ENCODE measurements around the gene PAIP2. TPM values are rescaled to one million over a fixed set of nuclear protein-coding genes. Genes with fewer than 3 reads are reported as not detected.

PAIP2 gene
- total RNA-seq, 1 experiment from 2014 or later, result 81.2 TPM

DNA sequence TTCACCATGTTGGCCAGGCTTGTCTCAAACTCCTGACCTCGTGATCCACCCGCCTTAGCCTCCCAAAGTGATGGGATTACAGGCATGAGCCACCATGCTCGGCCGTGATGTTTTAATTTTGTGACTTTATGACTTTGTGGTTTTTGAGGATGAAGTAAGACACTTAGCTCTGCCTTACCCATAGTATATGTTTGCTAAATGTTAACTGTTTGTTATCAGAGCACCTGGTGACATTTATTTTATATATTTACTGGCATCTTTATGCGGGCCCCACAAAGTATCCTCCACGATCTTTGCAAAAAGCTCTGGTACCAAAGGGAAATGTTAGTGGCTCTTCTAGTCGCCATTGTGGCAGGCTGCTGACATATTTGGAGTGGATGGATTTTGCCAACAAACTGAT is 34.7 kb downstream of the PAIP2 start:
- Mint-ChIP-seq H3K9me3 (ENCODE audit: low read depth, unreplicated experiment) (no peaks in the 10 kb centered on the region), H3K36me3 (ENCODE audit: insufficient read depth, unreplicated experiment) (peaks cover 20% of the 10 kb centered on the region), H3K4me1 (ENCODE audit: low read depth, unreplicated experiment) (peaks cover 13% of the 10 kb centered on the region), H3K27ac (ENCODE audit: unreplicated experiment) (no peak overlapping the region), H3K4me3 (ENCODE audit: low read depth, unreplicated experiment) (no peak overlapping the region), H3K27me3 (ENCODE audit: unreplicated experiment) (no peaks in the 10 kb centered on the region)
- no TSS peak for BruUV-seq (replicated peaks)
- CTCF ChIA-PET, result interaction anchor here (0.6 kb wide), 1 partner anchor 666 kb away, joined by 4 read pairs; no protein-coding TSS in a partner anchor
- no peak for TF ChIP-seq CTCF (IDR thresholded peaks at IDR 0.05; ENCODE audit: unreplicated experiment)
- DNase-seq, result no peak
- intact Hi-C loops (cut with micrococcal nuclease; ENCODE audit: unreplicated experiment), result no loop called here

DNA sequence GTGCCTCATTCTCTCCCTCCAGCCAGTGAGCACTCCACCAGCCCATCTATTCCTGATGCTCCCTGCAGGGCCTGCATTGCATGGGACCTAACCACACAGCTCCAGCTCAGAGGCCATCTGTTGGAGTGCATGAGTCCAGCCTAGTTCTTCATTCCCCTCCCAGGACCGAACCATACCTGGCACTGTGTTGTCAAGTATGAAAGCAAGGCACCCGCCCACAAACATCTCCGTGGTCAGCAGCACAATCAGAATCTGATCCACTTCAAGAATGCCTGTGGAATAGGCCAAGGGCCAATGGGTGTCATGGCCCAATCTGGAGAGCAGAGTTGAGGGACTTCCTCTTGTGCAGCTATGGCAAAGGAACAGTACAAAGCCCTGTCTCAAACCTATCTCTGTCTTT is 35.6 kb downstream of the PAIP2 start:
- H3K4me3 Mint-ChIP-seq (ENCODE audit: low read depth, unreplicated experiment), result no peak overlapping the region
- H3K9me3 Mint-ChIP-seq (ENCODE audit: low read depth, unreplicated experiment), result no peaks in the 10 kb centered on the region
- no peak for TF ChIP-seq CTCF (IDR thresholded peaks at IDR 0.05; ENCODE audit: unreplicated experiment)
- no peak for DNase-seq
- BruUV-seq (replicated peaks), result no TSS peak
- H3K27ac Mint-ChIP-seq (ENCODE audit: unreplicated experiment), result no peak overlapping the region
- H3K27me3 Mint-ChIP-seq (ENCODE audit: unreplicated experiment), result no peaks in the 10 kb centered on the region
- H3K4me1 Mint-ChIP-seq (ENCODE audit: low read depth, unreplicated experiment), result peaks cover 13% of the 10 kb centered on the region
- peaks cover 12% of the 10 kb centered on the region for H3K36me3 Mint-ChIP-seq (ENCODE audit: insufficient read depth, unreplicated experiment)
- CTCF ChIA-PET, result interaction anchor here (0.6 kb wide), 1 partner anchor 804 kb away, joined by 3 read pairs; no protein-coding TSS in a partner anchor
- intact Hi-C loops (cut with micrococcal nuclease; ENCODE audit: unreplicated experiment), result no loop called here

- intact Hi-C loops (cut with micrococcal nuclease; ENCODE audit: unreplicated experiment), result no loop called here
- H3K4me1 Mint-ChIP-seq (ENCODE audit: low read depth, unreplicated experiment), result peaks cover 14% of the 10 kb centered on the region
- H3K27me3 Mint-ChIP-seq (ENCODE audit: unreplicated experiment), result no peaks in the 10 kb centered on the region
- H3K36me3 Mint-ChIP-seq (ENCODE audit: insufficient read depth, unreplicated experiment), result peaks cover 7% of the 10 kb centered on the region
- no peaks in the 10 kb centered on the region for H3K9me3 Mint-ChIP-seq (ENCODE audit: low read depth, unreplicated experiment)
- CTCF ChIA-PET, result interaction anchor here (0.6 kb wide), 1 partner anchor 58 kb away, joined by 3 read pairs; no protein-coding TSS in a partner anchor
- no peak for DNase-seq
- BruUV-seq (replicated peaks), result no TSS peak
- no peak overlapping the region for H3K4me3 Mint-ChIP-seq (ENCODE audit: low read depth, unreplicated experiment)
- TF ChIP-seq CTCF (IDR thresholded peaks at IDR 0.05; ENCODE audit: unreplicated experiment), result no peak
- no peak overlapping the region for H3K27ac Mint-ChIP-seq (ENCODE audit: unreplicated experiment)
These were observed 36.6 kb downstream of the PAIP2 start for GRCh38 chr5:139378101-139378825.

DNA sequence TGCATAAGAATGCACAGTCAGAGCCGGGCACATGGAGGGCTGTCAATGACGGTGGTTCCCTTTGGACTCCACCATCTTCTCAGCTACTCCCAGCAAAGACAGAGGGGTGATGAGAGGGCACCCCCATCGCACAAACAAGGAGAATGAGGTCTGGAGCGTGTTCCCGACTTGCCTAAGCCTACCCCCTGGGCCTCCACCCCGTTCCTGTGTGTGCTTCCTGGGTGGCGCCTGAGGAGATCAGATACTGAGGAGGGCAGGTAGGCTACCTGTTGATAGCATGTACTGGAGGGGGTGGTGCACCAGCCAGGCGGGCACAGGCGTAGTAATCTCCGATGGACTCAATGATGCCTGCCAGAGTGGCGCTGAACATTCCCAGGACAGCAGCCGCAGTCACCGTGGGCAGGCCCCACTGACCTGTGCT is 37.3 kb downstream of the PAIP2 start:
- peaks cover under 1% of the 10 kb centered on the region for H3K36me3 Mint-ChIP-seq (ENCODE audit: insufficient read depth, unreplicated experiment)
- CTCF ChIA-PET, result no interaction called here
- no peaks in the 10 kb centered on the region for H3K9me3 Mint-ChIP-seq (ENCODE audit: low read depth, unreplicated experiment)
- H3K4me1 Mint-ChIP-seq (ENCODE audit: low read depth, unreplicated experiment), result peaks cover 14% of the 10 kb centered on the region
- no peak overlapping the region for H3K27ac Mint-ChIP-seq (ENCODE audit: unreplicated experiment)
- H3K4me3 Mint-ChIP-seq (ENCODE audit: low read depth, unreplicated experiment), result no peak overlapping the region
- no peak for TF ChIP-seq CTCF (IDR thresholded peaks at IDR 0.05; ENCODE audit: unreplicated experiment)
- no peaks in the 10 kb centered on the region for H3K27me3 Mint-ChIP-seq (ENCODE audit: unreplicated experiment)
- DNase-seq, result no peak
- no TSS peak for BruUV-seq (replicated peaks)
- intact Hi-C loops (cut with micrococcal nuclease; ENCODE audit: unreplicated experiment), result no loop called here
